Measurements from ENCODE around the gene HEPH. TPM values are rescaled to one million over a fixed set of nuclear protein-coding genes. Genes with fewer than 3 reads are reported as not detected.
A peak's percentile ranks its signal among the peaks of the same experiment; 100 is the strongest.

HEPH gene
- total and polyA plus RNA-seq, 9 of the 15 experiments (the other 6 are each of a cell fraction or from before 2014, with no cell fraction given), result 22.4 to 67.6 (median 42.9) TPM

- TF ChIP-seq POLR2G (IDR thresholded peaks at IDR 0.05; ENCODE audit: low read depth, low read length), result no peak
- TF ChIP-seq NFIX (CRISPR knock-in tag; IDR thresholded peaks at IDR 0.05; ENCODE audit: low read depth), result no peak
- TF ChIP-seq ZNF584 (CRISPR knock-in tag; IDR thresholded peaks at IDR 0.05; ENCODE audit: low read depth), result no peak
- 0 out of 2 replicates have a peak, but pooled peaks have one; percentile 40 for TF ChIP-seq RFX5 (IDR thresholded peaks at IDR 0.05; ENCODE audit: low read depth, low read length)
- TF ChIP-seq ARID4B (CRISPR knock-in tag; IDR thresholded peaks at IDR 0.05), result no peak
- TF ChIP-seq ATF1 (CRISPR knock-in tag; IDR thresholded peaks at IDR 0.05), result no peak
- peak; percentile 49; the same call in 1 of the 2 replicates for TF ChIP-seq ATF1 (tag; IDR thresholded peaks at IDR 0.05)
- peak; percentile 45 for TF ChIP-seq EP300 (IDR thresholded peaks at IDR 0.05; ENCODE audit: low read length)
- no peak for TF ChIP-seq USF1 (CRISPR knock-in tag; IDR thresholded peaks at IDR 0.05)
- peak in 1 of 2 experiments; percentile 50 for TF ChIP-seq AFF1 (IDR thresholded peaks at IDR 0.05; ENCODE audit: low read depth in 1 of 2, partially characterized antibody in 2 of 2)
- no peak for TF ChIP-seq ZNF197 (CRISPR knock-in tag; IDR thresholded peaks at IDR 0.05; ENCODE audit: low read depth)
- TF ChIP-seq SREBF1 (IDR thresholded peaks at IDR 0.05; ENCODE audit: borderline replicate concordance, low read depth, low read length), result no peak
- TF ChIP-seq ZNF217 (CRISPR knock-in tag; IDR thresholded peaks at IDR 0.05), result no peak
Observed at GRCh38 chrX:66163849-66164411, at the start of gene HEPH (continued).
